PC-3 (cell line): ENCODE measurements around the gene KIF5A. TPM values are rescaled to one million over a fixed set of nuclear protein-coding genes. Genes with fewer than 3 reads are reported as not detected.

ENCODE experiments used
- ATAC-seq: fragments of 200-7000 bp; cut with Tn5 transposase; 2 replicates; pipeline ENCODE4 v1.9.1; 2020; ENCODE audit warnings: mild to moderate bottlenecking, moderate library complexity
- BruUV-seq: library from RNA; stranded (reverse); fragments of 400-500 nt; replicated peaks from 2 replicates; lab custom pipeline; 2021; lab: Mats Ljungman, UMichigan
- CTCF ChIA-PET: fragments of 300-600 bp; sonication (Branson Sonifier 250); formaldehyde crosslinking; loops from one replicate; lab custom pipeline; 2022; ENCODE audit warnings: antibody characterized with exemption; lab: Charles Lee
- POLR2A ChIA-PET: fragments of 300-600 bp; sonication (Branson Sonifier 250); formaldehyde crosslinking; loops from one replicate; lab custom pipeline; 2022; ENCODE audit warnings: antibody characterized with exemption; ENCODE audit not compliant: unreplicated experiment; lab: Charles Lee
- DNase-seq: peaks from one replicate; pipeline ENCODE4 v3.0.0-alpha.2; 2015
- H2AFZ ChIP-seq: fragments of 300-600 bp; sonication (generic); 2 replicates; pipeline ENCODE4 v1.6.0; 2016; ENCODE audit warnings: antibody characterized with exemption, low read length
- H3F3A ChIP-seq: fragments of 300-600 bp; sonication (generic); one replicate; pipeline ENCODE4 v1.6.0; 2017; ENCODE audit warnings: antibody characterized with exemption, low read length, control low read depth, mild to moderate bottlenecking; ENCODE audit not compliant: unreplicated experiment
- H3K27ac ChIP-seq: fragments of 300-600 bp; sonication (generic); 2 replicates; pipeline ENCODE4 v1.5.1; 2016; ENCODE audit warnings: mild to moderate bottlenecking, low read length
- H3K27me3 ChIP-seq: fragments of 300-600 bp; sonication (generic); 2 replicates; pipeline ENCODE4 v1.6.1; 2016; ENCODE audit warnings: low read length, mixed read lengths
- H3K36me3 ChIP-seq: fragments of 300-600 bp; sonication (generic); 2 replicates; pipeline ENCODE4 v1.6.1; 2016; ENCODE audit warnings: low read depth, mixed run types, low read length, mixed read lengths
- H3K4me1 ChIP-seq: fragments of 300-600 bp; sonication (generic); 2 replicates; pipeline ENCODE4 v1.5.1; 2016; ENCODE audit warnings: low read length; ENCODE audit not compliant: insufficient read depth
- H3K4me2 ChIP-seq: fragments of 300-600 bp; sonication (generic); 2 replicates; pipeline ENCODE4 v1.6.0; 2016; ENCODE audit warnings: low read length
- H3K4me3 ChIP-seq: fragments of 300-600 bp; sonication (generic); 2 replicates; pipeline ENCODE4 v1.5.1; 2016; ENCODE audit warnings: mild to moderate bottlenecking, low read length, mixed read lengths
- H3K79me2 ChIP-seq: fragments of 300-600 bp; sonication (generic); 2 replicates; pipeline ENCODE4 v1.6.1; 2017; ENCODE audit warnings: low read length, mixed read lengths
- H3K9ac ChIP-seq: fragments of 300-600 bp; sonication (generic); 2 replicates; pipeline ENCODE4 v1.6.0; 2016; ENCODE audit warnings: mild to moderate bottlenecking, low read length
- H3K9me2 ChIP-seq: fragments of 300-600 bp; sonication (generic); replicated peaks from 2 replicates; pipeline ENCODE4 v1.6.1; 2016; ENCODE audit warnings: mixed run types, low read length, mixed read lengths
- H3K9me3 ChIP-seq: fragments of 300-600 bp; sonication (generic); 2 replicates; pipeline ENCODE4 v1.6.1; 2016; ENCODE audit warnings: low read length, mixed read lengths
- H4K20me1 ChIP-seq: fragments of 300-600 bp; sonication (generic); 2 replicates; pipeline ENCODE4 v1.6.1; 2016; ENCODE audit warnings: low read length, mixed read lengths
- CTCF ChIP-seq: fragments of 300-600 bp; sonication (generic); conservative IDR thresholded peaks from 2 replicates; pipeline ENCODE4 v1.5.1; 2017; ENCODE audit warnings: antibody characterized with exemption, low read depth, mild to moderate bottlenecking, low read length
- EZH2 ChIP-seq: fragments of 300-600 bp; sonication (generic); IDR thresholded peaks from one replicate; pipeline ENCODE4 v1.6.1; 2017; ENCODE audit warnings: antibody characterized with exemption, mild to moderate bottlenecking, low read length; ENCODE audit not compliant: unreplicated experiment
- EZH2phosphoT487 ChIP-seq: fragments of 300-600 bp; sonication (generic); IDR thresholded peaks from 2 replicates; pipeline ENCODE4 v1.6.1; 2018; ENCODE audit warnings: mild to moderate bottlenecking, antibody characterized with exemption, low read length, borderline replicate concordance
- intact Hi-C: fragments of 100-400 bp; cut with micrococcal nuclease; formaldehyde crosslinking; loops from 2 replicates; pipeline ENCODE4 v1.9.0; 2023
- total RNA-seq: library from RNA; depleted of rRNA; stranded (reverse); fragments of >200 nt; gene quantifications from 2 replicates; pipeline ENCODE4 v1.2.3, GENCODE V29; 2014

Gene KIF5A
- total RNA-seq, 1 experiment from 2014 or later, result not detected

DNA sequence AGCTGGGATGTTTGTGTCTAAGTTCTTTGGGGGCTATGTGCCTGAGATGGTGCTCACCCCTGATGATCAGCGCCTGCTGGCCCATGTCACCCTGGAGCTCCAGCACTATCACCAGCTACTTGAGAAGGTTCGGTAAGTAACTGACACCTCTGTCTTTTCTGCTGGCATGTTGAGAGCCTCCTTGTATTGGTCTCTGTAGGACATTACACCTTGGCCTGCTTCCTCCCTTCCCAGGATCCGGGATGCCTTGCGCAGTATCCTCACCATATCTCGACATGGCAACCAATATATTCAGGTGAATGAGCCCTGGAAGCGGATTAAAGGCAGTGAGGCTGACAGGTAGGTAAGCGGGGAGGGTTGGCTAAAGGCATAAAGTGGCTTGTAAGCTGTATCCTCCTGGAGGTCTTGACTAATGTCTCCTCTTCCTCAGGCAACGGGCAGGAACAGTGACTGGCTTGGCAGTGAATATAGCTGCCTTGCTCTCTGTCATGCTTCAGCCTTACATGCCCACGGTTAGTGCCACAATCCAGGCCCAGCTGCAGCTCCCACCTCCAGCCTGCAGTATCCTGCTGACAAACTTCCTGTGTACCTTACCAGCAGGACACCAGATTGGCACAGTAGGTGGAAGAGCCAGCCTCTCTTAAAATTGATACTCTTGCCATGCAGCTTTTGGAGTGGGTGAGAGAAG lies 35.0 kb upstream of the KIF5A start:
- H3K4me1 ChIP-seq, result peaks cover 14% of the 10 kb centered on the region
- no peak overlapping the region for H3K4me3 ChIP-seq
- no peak for DNase-seq
- H2AFZ ChIP-seq, result no peak overlapping the region
- H3K9me2 ChIP-seq, result no peaks in the 10 kb centered on the region
- no peak overlapping the region for H3K9ac ChIP-seq
- H3K36me3 ChIP-seq, result peaks cover 63% of the 10 kb centered on the region
- peak; percentile 36; the same call in 1 of the 2 replicates for ATAC-seq
- intact Hi-C loops, result no loop called here
- no peak overlapping the region for H3K4me2 ChIP-seq
- H3F3A ChIP-seq, result no peaks in the 10 kb centered on the region
- H3K27me3 ChIP-seq, result no peaks in the 10 kb centered on the region
- H3K79me2 ChIP-seq, result peaks cover 31% of the 10 kb centered on the region
- no TSS peak for BruUV-seq
- no peak overlapping the region for H3K27ac ChIP-seq
- ChIA-PET POLR2A (no interaction called here), CTCF (interaction anchor here (0.6 kb wide), 1 partner anchor 208 kb away, joined by 5 read pairs; no protein-coding TSS in a partner anchor)
- H4K20me1 ChIP-seq, result peaks cover 26% of the 10 kb centered on the region
- no peaks in the 10 kb centered on the region for H3K9me3 ChIP-seq
- TF ChIP-seq EZH2phosphoT487 (no peak), EZH2 (no peak), CTCF (no peak)

GRCh38 chr12:57515408-57515933 lies 34.4 kb upstream of the KIF5A start:
- Histone ChIP-seq H3K9me2 (no peaks in the 10 kb centered on the region), H3K4me2 (no peak overlapping the region), H3F3A (no peaks in the 10 kb centered on the region), H2AFZ (no peak overlapping the region), H3K9ac (no peak overlapping the region), H3K4me1 (peaks cover 14% of the 10 kb centered on the region), H3K36me3 (peaks cover 62% of the 10 kb centered on the region), H3K27ac (no peak overlapping the region), H3K9me3 (no peaks in the 10 kb centered on the region), H3K27me3 (no peaks in the 10 kb centered on the region), H3K4me3 (no peak overlapping the region), H4K20me1 (peaks cover 28% of the 10 kb centered on the region), H3K79me2 (peaks cover 36% of the 10 kb centered on the region)
- intact Hi-C loops, result no loop called here
- ATAC-seq, result no peak; the same call in 1 of the 2 replicates
- POLR2A ChIA-PET, result no interaction called here
- CTCF ChIA-PET, result no interaction called here
- TF ChIP-seq CTCF, result no peak
- no TSS peak for BruUV-seq
- no peak for DNase-seq

DNA sequence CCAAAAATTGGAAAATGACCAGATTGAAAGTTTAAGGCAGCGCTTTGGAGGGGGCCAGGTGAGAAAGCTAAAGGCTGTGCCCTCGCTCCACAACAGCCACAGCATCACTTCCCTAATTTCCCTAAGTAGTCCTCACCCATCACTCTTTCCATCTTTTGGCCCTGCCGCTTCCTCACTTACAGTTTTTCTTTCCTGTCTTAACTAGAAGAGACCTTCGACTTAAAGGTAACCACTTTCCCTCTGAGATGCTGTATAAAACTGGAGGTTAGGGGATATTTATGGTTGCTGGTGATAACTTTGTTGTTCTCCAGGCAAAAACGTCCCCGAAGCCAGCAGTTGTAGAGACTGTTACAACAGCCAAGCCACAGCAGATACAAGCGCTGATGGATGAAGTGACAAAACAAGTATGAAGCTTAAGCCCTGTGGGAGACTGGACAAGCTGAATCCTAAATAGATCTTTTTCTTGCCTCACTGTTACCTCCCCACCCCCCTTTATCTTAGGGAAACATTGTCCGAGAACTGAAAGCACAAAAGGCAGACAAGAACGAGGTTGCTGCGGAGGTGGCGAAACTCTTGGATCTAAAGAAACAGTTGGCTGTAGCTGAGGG lies 33.8 kb upstream of the KIF5A start:
- Histone ChIP-seq H3K27me3 (no peaks in the 10 kb centered on the region), H3K9me3 (no peaks in the 10 kb centered on the region), H3K79me2 (peaks cover 36% of the 10 kb centered on the region), H3F3A (no peaks in the 10 kb centered on the region), H2AFZ (no peak overlapping the region), H3K9ac (no peak overlapping the region), H3K9me2 (no peaks in the 10 kb centered on the region), H3K4me2 (no peak overlapping the region), H3K4me3 (no peak overlapping the region), H3K36me3 (peaks cover 62% of the 10 kb centered on the region), H3K27ac (no peak overlapping the region), H4K20me1 (peaks cover 28% of the 10 kb centered on the region), H3K4me1 (peaks cover 17% of the 10 kb centered on the region)
- POLR2A ChIA-PET, result no interaction called here
- intact Hi-C loops, result no loop called here
- BruUV-seq, result TSS peak; percentile 2
- CTCF ChIA-PET, result no interaction called here
- TF ChIP-seq EZH2 (no peak), EZH2phosphoT487 (no peak), CTCF (no peak)
- ATAC-seq (no peak), DNase-seq (no peak)
